HG03097 (cell line): Measurements from ENCODE around the gene LSAMP.
A peak's percentile ranks its signal among the peaks of the same experiment; 100 is the strongest.

Experiments used
- ATAC-seq: cut with Tn5 transposase; IDR thresholded peaks from one replicate; pipeline ENCODE4 v1.9.1; 2021; ENCODE audit not compliant: unreplicated experiment, low FRiP score

Gene LSAMP

DNA sequence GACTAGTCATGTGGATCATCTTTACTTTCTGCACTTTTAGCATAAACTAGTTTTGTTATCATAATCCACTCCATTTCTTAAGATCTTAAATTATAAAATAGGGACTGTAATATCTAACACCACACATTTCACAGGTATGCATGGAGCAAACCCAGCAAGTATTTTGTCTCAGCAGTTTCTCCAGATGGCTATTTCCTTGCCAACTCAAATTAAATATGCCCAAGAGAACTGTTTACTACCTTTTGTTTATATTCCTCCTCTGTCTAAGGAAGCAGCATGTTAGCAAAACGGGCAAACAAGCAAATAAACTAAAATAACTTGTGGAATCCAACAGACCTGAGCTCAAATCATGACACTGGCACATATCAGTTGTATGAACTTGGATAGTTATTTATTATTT lies 379.8 kb downstream of the LSAMP start:
- ATAC-seq, result no peak

- no peak for ATAC-seq
These were observed 380.6 kb downstream of the LSAMP start for GRCh38 chr3:116064646-116065045.

GRCh38 chr3:116059421-116060096 lies 385.7 kb downstream of the LSAMP start:
- no peak for ATAC-seq

- no peak for ATAC-seq
These were observed 386.4 kb downstream of the LSAMP start for GRCh38 chr3:116058844-116059243.

- no peak for ATAC-seq
These were observed 387.8 kb downstream of the LSAMP start for GRCh38 chr3:116057400-116058006.

- ATAC-seq, result peak; percentile 82
These were observed 389.0 kb downstream of the LSAMP start for GRCh38 chr3:116056280-116056679.

DNA sequence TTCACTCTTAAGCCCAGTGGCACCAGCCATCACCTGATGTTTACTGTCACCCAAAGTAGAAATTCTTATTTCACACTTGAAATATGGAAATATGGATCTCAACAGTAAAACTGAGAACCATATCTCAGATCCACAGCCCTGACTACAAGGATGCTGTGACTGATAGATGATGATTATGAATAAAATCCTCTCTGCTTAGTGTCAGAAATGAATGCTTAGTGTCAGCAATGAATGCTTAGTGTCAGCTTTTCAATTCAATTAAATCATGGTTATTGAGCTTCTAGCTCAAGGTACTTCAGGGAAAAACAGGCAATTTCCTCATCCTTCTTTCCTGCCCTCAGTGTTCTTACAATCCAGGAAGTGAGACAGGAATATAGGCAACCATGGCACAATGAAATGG lies 392.3 kb downstream of the LSAMP start:
- ATAC-seq, result no peak

- ATAC-seq, result no peak
These were observed 392.7 kb downstream of the LSAMP start for GRCh38 chr3:116052602-116053001.

DNA sequence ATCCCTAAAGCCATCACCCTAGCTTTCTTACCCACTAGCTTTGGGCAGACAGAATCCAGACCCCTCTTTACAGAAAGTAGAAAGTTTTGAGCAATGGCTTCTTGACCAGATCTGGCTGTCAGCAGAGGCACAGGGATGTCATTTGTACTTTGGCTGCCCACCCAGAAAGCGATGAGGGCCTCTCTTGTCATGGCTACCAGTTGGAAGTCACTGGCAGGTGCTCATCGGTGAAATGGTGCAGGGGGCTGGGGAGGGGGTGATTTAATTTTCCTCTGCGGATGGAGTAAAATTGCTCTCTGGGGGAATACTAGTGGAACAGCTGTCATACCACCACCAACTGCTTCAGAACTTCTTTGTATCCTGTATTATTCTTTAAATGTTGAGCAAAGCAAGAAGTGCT lies 393.7 kb downstream of the LSAMP start:
- ATAC-seq, result no peak

- ATAC-seq, result no peak
These were observed 394.2 kb downstream of the LSAMP start for GRCh38 chr3:116051040-116051439.

DNA sequence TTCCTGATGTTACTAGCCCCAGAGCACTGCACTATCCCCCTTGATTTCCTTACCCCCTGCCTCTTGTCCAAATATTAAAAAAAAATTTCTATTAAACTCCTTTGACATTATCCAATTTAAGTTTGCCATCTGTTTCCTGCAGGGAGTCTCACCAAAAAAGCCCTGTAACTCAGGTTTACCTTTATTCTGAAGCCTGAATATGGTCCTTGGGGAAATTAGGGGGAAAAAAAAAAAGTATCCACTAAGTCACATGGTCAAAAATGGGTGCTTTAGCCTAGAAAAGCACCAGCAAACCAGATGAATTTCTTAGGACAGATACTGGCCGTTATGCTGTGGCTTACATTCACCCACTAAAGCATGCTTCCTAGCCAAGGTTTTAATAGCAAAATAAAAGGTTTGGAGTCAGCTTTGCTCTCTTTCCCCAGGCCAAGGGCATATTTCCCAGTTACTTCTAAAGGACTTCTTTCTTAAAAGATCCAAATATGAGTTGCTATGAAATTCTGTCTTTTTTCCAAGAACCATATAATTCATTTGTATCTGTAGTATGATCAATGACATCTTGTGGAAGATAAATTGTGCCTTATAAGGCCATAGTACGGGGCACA lies 394.9 kb downstream of the LSAMP start:
- no peak for ATAC-seq

DNA sequence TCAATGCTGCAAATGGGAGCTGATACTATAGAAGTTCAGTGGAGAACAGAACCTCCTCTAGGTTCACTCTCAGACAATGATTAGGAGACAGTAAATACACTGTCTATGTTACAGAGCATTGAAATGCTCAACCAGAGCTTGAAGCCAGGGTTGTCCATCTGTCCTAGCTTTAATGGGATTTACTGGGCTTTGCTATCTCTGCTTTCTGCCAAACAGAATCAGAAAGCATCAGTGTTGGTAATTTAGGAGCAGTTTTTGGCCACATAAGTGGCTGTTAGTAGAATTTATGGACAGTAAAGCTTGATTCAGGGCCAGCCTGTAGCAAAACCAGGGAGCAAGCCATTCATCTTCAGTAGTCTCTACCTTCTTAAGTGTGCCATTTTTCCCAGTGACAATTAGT lies 396.3 kb downstream of the LSAMP start:
- ATAC-seq, result no peak

DNA sequence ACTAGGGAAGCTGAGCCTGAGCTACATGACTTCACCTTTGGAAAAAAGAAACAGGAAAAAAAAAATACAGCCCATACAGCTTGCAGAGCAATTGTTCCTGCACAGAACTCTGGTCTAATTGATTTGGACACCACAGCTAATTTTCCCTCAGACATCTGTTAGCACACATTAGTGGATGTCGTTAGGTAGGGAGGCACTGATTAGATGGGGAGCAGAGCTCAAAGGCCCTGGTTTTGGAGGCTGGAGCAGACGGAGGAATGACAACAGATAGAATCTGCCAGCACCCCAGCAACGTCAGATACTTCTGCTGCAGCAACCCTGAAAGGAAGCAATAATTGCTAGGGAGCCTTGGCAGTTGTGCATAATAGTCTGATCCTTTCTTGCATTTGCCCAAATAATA lies 398.9 kb downstream of the LSAMP start:
- ATAC-seq, result no peak

DNA sequence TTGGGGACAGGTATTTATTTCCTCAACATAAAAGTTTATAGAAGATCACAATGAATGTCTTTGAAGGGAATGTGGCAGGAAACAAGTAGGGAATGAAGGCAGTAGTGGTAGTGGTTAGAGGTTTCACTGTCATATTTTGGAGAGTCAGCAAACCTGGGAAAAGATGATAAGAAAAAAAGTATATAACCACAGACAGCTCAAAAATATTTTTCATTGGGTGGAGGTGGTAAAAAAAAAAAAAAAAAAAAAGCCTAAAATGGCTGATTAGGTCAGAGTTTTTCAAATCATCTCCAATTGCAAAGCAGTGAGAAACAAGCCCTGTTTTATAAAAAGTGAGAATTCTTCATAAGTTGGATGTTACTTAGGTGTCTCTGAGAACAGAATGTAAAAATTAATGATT lies 400.0 kb downstream of the LSAMP start:
- no peak for ATAC-seq

DNA sequence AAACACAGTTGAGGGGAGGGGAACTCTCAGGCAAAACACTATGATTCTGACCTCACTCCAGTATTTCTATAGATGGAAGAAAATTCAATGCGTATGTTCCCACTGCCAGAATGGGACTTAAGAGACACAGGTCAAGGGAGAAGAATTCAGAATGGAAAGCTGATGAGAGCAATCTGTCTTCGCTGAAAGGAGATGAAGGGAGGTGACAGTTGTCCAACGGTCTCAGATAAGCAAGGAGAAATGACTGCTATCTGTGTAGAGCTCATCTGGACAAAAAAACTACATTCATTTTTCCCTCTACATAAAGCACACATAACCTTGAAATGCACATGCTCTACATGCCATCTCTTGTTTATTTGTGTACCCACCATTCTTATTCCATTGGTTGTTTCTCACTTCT lies 405.1 kb downstream of the LSAMP start:
- no peak for ATAC-seq

DNA sequence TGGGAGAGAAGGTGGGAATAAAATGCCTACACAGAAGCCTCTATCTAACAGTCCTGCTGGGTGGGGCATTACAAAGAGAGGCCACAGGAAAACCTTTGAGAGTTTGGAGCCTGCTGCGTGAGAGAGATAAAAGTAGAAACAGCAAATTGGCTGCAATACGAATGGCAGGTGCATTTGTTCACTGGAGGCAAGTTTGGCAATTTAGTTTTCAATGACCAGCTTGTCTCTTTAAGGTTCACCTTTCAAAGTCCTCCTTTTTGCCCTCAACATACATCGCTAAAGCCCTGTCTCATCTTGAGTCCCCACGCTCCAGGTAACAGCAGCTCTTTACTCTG lies 405.7 kb downstream of the LSAMP start:
- ATAC-seq, result no peak

DNA sequence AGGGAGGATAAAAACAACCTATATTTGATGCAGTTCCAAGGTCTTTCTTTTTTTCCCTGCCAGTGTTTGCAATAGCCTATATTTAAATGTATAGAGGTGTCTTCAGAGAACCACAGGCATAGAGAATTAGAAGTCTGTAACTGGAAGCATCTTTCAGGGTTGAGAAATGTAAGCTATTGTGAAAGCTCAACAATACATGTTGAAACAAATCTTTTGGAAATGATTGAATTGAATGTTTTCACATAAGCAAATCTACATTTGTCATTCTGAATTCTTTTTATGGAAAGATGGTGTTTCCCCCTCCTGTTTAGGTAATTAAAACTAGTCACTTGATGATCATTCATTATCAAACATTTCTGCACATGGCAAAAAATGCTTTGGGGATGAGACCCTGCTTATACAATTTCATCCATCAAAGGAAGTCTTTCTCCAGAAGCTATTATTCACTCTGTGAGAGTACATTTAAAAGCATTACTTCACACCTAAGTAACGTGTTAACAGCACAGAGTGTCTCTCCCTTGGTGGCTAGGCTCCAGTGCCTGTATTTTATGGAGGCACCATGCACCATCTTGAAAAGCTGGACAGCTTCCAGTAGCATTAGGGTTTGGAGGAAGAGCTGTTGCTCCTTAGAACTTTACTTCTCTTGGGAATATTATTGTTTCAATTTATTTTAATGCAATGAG lies 406.2 kb downstream of the LSAMP start:
- no peak for ATAC-seq

DNA sequence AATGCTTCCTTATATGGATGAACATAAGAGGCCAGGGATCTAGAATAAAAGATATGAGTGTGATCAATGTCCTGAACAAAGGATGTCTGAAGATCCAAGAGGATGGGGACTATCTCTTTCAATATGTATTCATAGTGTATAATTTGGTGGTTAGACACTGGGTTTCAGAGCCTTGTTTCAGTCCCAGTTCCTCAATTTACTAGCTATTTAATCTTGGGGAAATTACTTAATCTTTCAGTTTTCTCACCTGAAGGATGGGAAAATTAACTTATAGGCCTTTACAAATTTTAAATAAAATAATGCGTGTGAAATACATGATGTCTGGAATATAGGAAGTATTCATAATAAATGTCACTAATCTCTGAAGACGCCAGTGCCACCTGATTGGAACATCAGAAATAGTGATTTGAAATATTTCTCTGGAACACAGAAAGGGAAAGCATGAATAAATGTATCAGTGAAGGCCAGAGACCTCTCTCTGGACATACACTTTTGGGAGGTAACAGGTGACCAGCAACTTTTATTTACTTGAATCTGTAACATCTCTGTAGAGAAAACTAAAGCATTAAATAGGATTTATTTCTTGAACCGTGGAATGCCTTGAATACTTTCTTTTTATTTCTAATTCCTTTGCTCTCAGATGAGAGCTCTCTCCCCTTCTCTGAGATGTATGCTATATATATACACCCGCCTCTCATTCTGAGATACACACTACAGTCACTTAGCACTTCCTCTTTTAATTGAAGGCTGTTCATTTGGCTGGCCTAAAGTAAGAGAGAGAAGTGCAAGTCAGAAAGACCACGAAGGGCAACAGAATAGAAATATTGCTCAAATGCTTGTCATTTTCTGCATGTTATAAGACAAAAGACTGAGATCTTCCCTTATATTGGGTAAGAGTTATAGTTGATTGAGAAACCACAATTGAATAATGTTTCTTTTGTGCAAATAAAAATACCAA lies 407.1 kb downstream of the LSAMP start:
- ATAC-seq, result peak; percentile 94

- no peak for ATAC-seq
These were observed 409.9 kb downstream of the LSAMP start for GRCh38 chr3:116035429-116035828.

DNA sequence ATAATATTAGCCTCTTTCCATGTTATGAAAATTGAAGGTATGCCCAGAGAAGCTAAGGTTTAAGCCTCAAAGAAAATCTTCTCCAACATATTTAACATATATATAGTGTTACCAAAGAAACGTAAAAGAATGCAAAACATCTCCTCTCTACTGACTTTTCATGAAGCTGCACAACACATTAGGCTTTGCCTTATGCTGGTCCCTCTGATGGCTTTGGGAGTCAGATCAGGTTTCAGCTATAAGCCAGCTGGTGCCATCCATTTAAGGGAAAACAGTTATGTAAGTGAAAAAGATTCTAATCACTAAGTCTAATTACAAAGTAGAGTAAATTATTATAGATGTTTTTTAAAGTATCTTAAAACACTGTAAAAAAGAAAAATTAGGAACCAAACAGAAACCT lies 410.5 kb downstream of the LSAMP start:
- no peak for ATAC-seq

DNA sequence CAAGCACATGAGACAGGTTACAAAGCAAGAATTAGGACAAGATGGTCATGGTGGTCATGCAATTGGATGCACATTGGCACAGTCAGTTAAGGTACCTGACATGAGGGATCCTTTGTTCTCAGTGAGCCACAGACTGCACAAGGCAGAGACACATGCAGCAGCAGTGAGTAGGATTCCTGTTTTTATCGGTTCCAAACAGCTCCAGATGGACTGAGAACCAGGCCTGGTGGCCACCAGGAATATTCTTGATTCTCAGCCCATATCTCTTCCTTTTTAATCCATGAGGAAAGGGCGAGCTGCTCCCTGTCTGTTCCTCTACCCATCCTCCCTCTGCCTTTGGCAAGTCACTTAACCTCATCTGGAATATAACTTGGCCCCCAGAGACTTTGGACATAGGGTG lies 411.2 kb downstream of the LSAMP start:
- ATAC-seq, result no peak
